C4-2B (cell line): ENCODE measurements around the gene OR1M1.

Experiments
- CTCF ChIP-seq: fragments of 450-650 bp; conservative IDR thresholded peaks from 2 replicates; pipeline ENCODE4 v1.5.1; 2017; ENCODE audit warnings: mild to moderate bottlenecking
- ZFX ChIP-seq: fragments of 450-650 bp; IDR thresholded peaks from 2 replicates; pipeline ENCODE4 v1.6.1; 2017

GRCh38 chr19:9070066-9070465, 16.8 kb upstream of the OR1M1 start:
- no peak for TF ChIP-seq ZFX
- no peak for TF ChIP-seq CTCF
